Neuronal stem cell (in vitro differentiated cells): ENCODE data around the gene HMX1.

Experiments used
- DNase-seq: peaks from one replicate; pipeline ENCODE4 v3.0.0-alpha.2; 2013; ENCODE audit warnings: low spot score
- H2AFZ ChIP-seq: one replicate; pipeline ENCODE4 v1.6.1; 2013; ENCODE audit warnings: mild to moderate bottlenecking, low read length, inconsistent platforms
- H2AK5ac ChIP-seq: 2 replicates; pipeline ENCODE4 v1.6.1; 2013; ENCODE audit warnings: low read depth, mild to moderate bottlenecking, inconsistent platforms, low read length, moderate library complexity, mixed read lengths
- H2BK120ac ChIP-seq: 2 replicates; pipeline ENCODE4 v1.6.1; 2013; ENCODE audit warnings: low read depth, mild to moderate bottlenecking, inconsistent platforms, low read length, moderate library complexity, mixed read lengths
- H2BK12ac ChIP-seq: one replicate; pipeline ENCODE4 v1.6.1; 2013; ENCODE audit warnings: low read length, inconsistent platforms
- H2BK15ac ChIP-seq: 2 replicates; pipeline ENCODE4 v1.6.1; 2013; ENCODE audit warnings: mild to moderate bottlenecking, low read length, inconsistent platforms, mixed read lengths
- H2BK5ac ChIP-seq: one replicate; pipeline ENCODE4 v1.6.1; 2013; ENCODE audit warnings: inconsistent platforms, mild to moderate bottlenecking, low read length, moderate library complexity
- H3K14ac ChIP-seq: one replicate; pipeline ENCODE4 v1.6.1; 2013; ENCODE audit warnings: low read length, inconsistent platforms
- H3K18ac ChIP-seq: 2 replicates; pipeline ENCODE4 v1.6.1; 2013; ENCODE audit warnings: low read length, inconsistent platforms
- H3K23ac ChIP-seq: 2 replicates; pipeline ENCODE4 v1.6.1; 2013; ENCODE audit warnings: low read depth, mild to moderate bottlenecking, mixed read lengths, low read length, inconsistent platforms; ENCODE audit not compliant: poor library complexity
- H3K27ac ChIP-seq: replicated peaks from 3 replicates; pipeline ENCODE4 v1.5.1; 2013; ENCODE audit warnings: low read length, inconsistent platforms
- H3K27me3 ChIP-seq, 3 experiments: 2 replicates each; pipeline ENCODE4 v1.6.1; 2013; ENCODE audit warnings: low read length in 3 of 3, mild to moderate bottlenecking in 2 of 3, inconsistent platforms in 1 of 3, low read depth in 1 of 3, mixed read lengths in 1 of 3, moderate library complexity in 1 of 3; ENCODE audit not compliant: control insufficient read depth in 3 of 3, insufficient read depth in 3 of 3
- H3K36me3 ChIP-seq, 2 donors: replicated peaks in 1 of 2; 2 replicates each; pipeline ENCODE4 v1.6.1; 2013; ENCODE audit warnings: low read length in 2 of 2; ENCODE audit not compliant: control insufficient read depth in 2 of 2, insufficient read depth in 2 of 2
- H3K4ac ChIP-seq: 2 replicates; pipeline ENCODE4 v1.6.1; 2013; ENCODE audit warnings: inconsistent platforms, mild to moderate bottlenecking, low read length, moderate library complexity
- H3K4me1 ChIP-seq, 2 donors: 1 replicate in 1 of 2; 2 replicates in 1 of 2; pipeline ENCODE4 v1.6.1; 2013; ENCODE audit warnings: low read length in 2 of 2, low read depth in 1 of 2; ENCODE audit not compliant: control insufficient read depth in 2 of 2, insufficient read depth in 1 of 2
- H3K4me2 ChIP-seq: one replicate; pipeline ENCODE4 v1.6.1; 2013; ENCODE audit warnings: mild to moderate bottlenecking, low read length, inconsistent platforms; ENCODE audit not compliant: insufficient read depth, poor library complexity, severe bottlenecking
- H3K4me3 ChIP-seq, 2 donors: 2 replicates each; pipeline ENCODE4 v1.5.1; 2013; ENCODE audit warnings: low read length in 2 of 2, mild to moderate bottlenecking in 2 of 2, inconsistent platforms in 1 of 2, moderate library complexity in 1 of 2
- H3K79me1 ChIP-seq: one replicate; pipeline ENCODE4 v1.6.1; 2013; ENCODE audit warnings: low read depth, mild to moderate bottlenecking, inconsistent platforms, low read length, moderate library complexity
- H3K9ac ChIP-seq: one replicate; pipeline ENCODE4 v1.6.1; 2013; ENCODE audit warnings: mild to moderate bottlenecking, low read depth, low read length, inconsistent platforms; ENCODE audit not compliant: poor library complexity
- H3K9me3 ChIP-seq, 2 donors: replicated peaks in 1 of 2; 2 replicates each; pipeline versions ENCODE3 to v1.6.1; 2013; ENCODE audit warnings: low read length in 2 of 2, mild to moderate bottlenecking in 2 of 2, inconsistent platforms in 1 of 2, low read depth in 1 of 2, mixed read lengths in 1 of 2, moderate library complexity in 1 of 2; ENCODE audit not compliant: control insufficient read depth in 2 of 2, insufficient read depth in 1 of 2
- H4K8ac ChIP-seq: one replicate; pipeline ENCODE4 v1.6.1; 2013; ENCODE audit warnings: low read depth, mild to moderate bottlenecking, inconsistent platforms, low read length, moderate library complexity
- H4K91ac ChIP-seq: one replicate; pipeline ENCODE4 v1.6.1; 2013; ENCODE audit warnings: low read length, low read depth, mild to moderate bottlenecking, inconsistent platforms; ENCODE audit not compliant: poor library complexity
- WGBS, 2 donors: extraction: QIAGEN DNeasy Blood & Tissue Kit; methylation state at CpG; one replicate each; pipeline ENCODE4 v1.1.7; 2013; ENCODE audit warnings: missing lambda C conversion rate in 2 of 2, mixed read lengths in 1 of 2; ENCODE audit not compliant: insufficient read length in 2 of 2, insufficient replicate concordance in 1 of 2; ENCODE audit errors: extremely low coverage in 2 of 2; 5-methylcytosine and 5-hydroxymethylcytosine counted together

The HMX1 gene

DNA sequence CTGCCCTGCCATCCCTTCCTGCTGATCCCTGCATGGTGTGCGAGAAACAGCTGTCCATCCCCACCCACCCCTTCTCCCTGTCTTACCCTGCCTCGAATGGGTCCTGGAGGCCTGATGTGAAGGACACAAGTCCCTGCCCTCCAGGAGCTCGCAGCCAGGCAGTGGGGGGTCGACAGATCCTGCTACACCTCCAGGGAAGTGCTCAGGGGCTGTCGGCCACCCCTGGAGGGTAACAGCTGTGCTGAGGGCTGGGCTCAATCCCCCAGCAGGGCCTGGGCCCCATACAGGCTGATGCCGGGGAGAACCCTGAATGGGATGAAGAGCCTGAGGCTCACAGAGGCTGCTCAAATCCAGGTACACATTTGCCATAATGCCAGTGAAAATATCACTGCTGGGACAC lies 17.6 kb downstream of the HMX1 start:
- Histone ChIP-seq H4K8ac (no peak overlapping the region), H3K27me3 (peaks cover 32 to 65% (median 52%) of the 10 kb centered on the region in 3 experiments), H2BK15ac (peak overlapping the region; percentile 10), H3K18ac (no peak overlapping the region), H3K23ac (no peak overlapping the region), H3K9me3 (no peaks in the 10 kb centered on the region), H3K4me1 (peaks cover 0 to 3% of the 10 kb centered on the region in 2 donors), H2AK5ac (no peak overlapping the region), H3K4ac (no peak overlapping the region), H3K27ac (no peak overlapping the region), H2BK120ac (no peak overlapping the region), H3K4me2 (no peak overlapping the region), H2BK5ac (no peak overlapping the region), H2AFZ (no peak overlapping the region), H3K79me1 (no peaks in the 10 kb centered on the region), H4K91ac (no peak overlapping the region), H3K4me3 (no peak overlapping the region), H3K36me3 (no peaks in the 10 kb centered on the region), H3K9ac (no peak overlapping the region), H2BK12ac (no peak overlapping the region), H3K14ac (no peak overlapping the region)
- WGBS, 2 donors: no CpG with 5 or more reads among the region's 6 CpGs
- DNase-seq: no peak

DNA sequence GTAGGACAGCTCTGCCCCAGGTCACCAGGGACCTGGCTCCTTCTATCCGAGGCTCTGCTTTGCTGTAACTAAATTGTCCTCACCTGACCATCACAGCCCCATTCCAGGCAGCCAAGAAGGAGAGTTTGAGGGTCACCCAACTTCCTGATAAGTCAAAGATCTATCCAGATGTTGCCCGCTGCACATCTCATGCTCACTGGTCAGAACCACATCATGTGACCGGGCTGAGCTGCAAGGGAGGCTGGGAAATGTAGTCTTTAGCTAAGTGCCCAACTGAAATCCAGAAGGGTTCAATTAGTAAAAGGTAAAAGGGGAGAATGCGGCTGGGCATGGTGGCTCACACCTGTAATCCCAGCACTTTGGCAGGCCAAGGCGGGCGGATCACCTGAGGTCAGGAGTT lies 18.4 kb downstream of the HMX1 start:
- no peaks in the 10 kb centered on the region for H3K9me3 ChIP-seq
- no CpG with 5 or more reads among the region's 6 CpGs for WGBS, 2 donors
- no peak overlapping the region for H2BK120ac ChIP-seq
- no peak overlapping the region for H4K91ac ChIP-seq
- H2AK5ac ChIP-seq: no peak overlapping the region
- no peak overlapping the region for H3K4me3 ChIP-seq
- DNase-seq: no peak
- H3K14ac ChIP-seq: no peak overlapping the region
- H2BK5ac ChIP-seq: no peak overlapping the region
- no peak overlapping the region for H3K9ac ChIP-seq
- H3K4me1 ChIP-seq: peaks cover 0 to 3% of the 10 kb centered on the region in 2 donors
- no peak overlapping the region for H2BK12ac ChIP-seq
- H2AFZ ChIP-seq: no peak overlapping the region
- H3K23ac ChIP-seq: no peak overlapping the region
- no peak overlapping the region for H3K18ac ChIP-seq
- no peaks in the 10 kb centered on the region for H3K79me1 ChIP-seq
- no peaks in the 10 kb centered on the region for H3K36me3 ChIP-seq
- H3K4me2 ChIP-seq: no peak overlapping the region
- peaks cover 24 to 61% (median 44%) of the 10 kb centered on the region in 3 experiments for H3K27me3 ChIP-seq
- no peak overlapping the region for H2BK15ac ChIP-seq
- H3K27ac ChIP-seq: no peak overlapping the region
- no peak overlapping the region for H3K4ac ChIP-seq
- H4K8ac ChIP-seq: no peak overlapping the region

DNA sequence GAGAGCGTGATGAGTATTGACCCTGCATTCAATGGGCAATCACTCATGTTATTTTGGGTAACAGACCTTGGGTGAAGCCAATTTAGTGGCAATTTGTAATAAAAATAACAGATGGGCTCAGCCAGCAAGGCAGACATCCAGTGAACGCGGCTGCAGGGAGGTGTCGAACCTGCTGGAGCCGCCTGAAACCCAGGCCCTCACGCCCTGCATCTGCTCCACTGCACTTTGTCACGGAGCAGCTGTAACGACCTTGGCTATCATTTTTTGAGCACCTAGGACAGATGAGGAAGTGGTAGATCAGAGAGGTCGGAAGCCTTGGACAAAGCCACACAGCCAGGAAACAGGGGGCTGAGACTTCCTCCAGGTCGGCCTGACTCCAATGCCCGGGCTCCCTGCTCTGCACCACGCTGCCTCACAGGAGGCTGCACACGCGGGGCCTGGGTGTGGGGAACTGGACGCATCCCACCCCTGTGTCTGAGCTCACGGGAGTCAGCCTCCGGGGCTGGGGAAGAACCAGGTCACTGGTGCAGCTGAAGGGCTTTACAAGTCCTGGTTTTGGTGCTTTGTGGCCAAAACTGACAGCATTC lies 19.4 kb downstream of the HMX1 start:
- Histone ChIP-seq H3K79me1 (no peaks in the 10 kb centered on the region), H3K27me3 (peaks cover 14 to 51% (median 34%) of the 10 kb centered on the region in 3 experiments), H2BK120ac (no peak overlapping the region), H3K4me2 (no peak overlapping the region), H3K14ac (no peak overlapping the region), H3K9me3 (no peaks in the 10 kb centered on the region), H2AFZ (no peak overlapping the region), H4K8ac (no peak overlapping the region), H3K18ac (peak overlapping the region; percentile 35), H2BK12ac (no peak overlapping the region), H2BK5ac (no peak overlapping the region), H3K36me3 (no peaks in the 10 kb centered on the region), H3K9ac (no peak overlapping the region), H3K23ac (no peak overlapping the region), H3K4ac (no peak overlapping the region), H4K91ac (no peak overlapping the region), H3K4me1 (peaks cover 0 to 4% of the 10 kb centered on the region in 2 donors), H3K4me3 (no peak overlapping the region), H3K27ac (no peak overlapping the region), H2BK15ac (no peak overlapping the region), H2AK5ac (peak overlapping the region; percentile 51)
- no CpG with 5 or more reads among the region's 17 CpGs for WGBS, 2 donors
- no peak for DNase-seq

- Histone ChIP-seq H3K18ac (peak overlapping the region; percentile 15), H2AFZ (no peak overlapping the region), H3K9me3 (no peaks in the 10 kb centered on the region), H3K14ac (no peak overlapping the region), H3K27me3 (peaks cover 8 to 44% (median 27%) of the 10 kb centered on the region in 3 experiments), H3K23ac (no peak overlapping the region), H3K9ac (peak overlapping the region; percentile 26), H2BK120ac (no peak overlapping the region), H2AK5ac (peak overlapping the region; percentile 31), H3K36me3 (no peaks in the 10 kb centered on the region), H3K27ac (no peak overlapping the region), H3K79me1 (no peaks in the 10 kb centered on the region), H4K91ac (no peak overlapping the region), H4K8ac (no peak overlapping the region), H3K4me2 (no peak overlapping the region), H3K4ac (no peak overlapping the region), H3K4me3 (no peak overlapping the region), H3K4me1 (peaks cover 0 to 4% of the 10 kb centered on the region in 2 donors), H2BK5ac (no peak overlapping the region), H2BK15ac (no peak overlapping the region), H2BK12ac (no peak overlapping the region)
- no CpG with 5 or more reads among the region's 20 CpGs for WGBS, 2 donors
- DNase-seq: no peak
These were observed 20.1 kb downstream of the HMX1 start for GRCh38 chr4:8851321-8852117.
